Measurements from ENCODE around the gene ANO2.

DNA sequence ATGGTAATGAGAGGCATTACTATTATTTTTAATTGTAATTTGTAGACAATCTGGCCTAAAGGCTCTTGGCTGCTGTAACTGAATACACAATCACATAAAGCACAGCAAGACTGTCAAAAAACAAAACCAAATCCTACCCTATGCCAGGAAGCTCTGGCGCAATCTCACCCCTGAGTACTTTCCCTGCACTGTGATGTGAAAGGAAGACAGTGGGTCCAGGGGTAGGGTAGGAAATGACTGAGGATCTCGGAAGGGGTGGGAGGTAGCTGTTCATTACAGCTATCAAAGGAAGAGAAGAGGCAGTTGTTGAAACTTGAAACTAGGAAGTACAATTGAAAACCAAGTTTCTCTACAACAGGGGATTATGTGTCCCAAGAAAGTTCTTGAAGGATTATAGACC, 202.8 kb downstream of the ANO2 start:
- no peak for TF ChIP-seq GATA2 (IDR thresholded peaks at IDR 0.05; ENCODE audit: low read depth, low read length)
- TF ChIP-seq GATA3 (IDR thresholded peaks at IDR 0.05; ENCODE audit: low read depth, low read length), result no peak
